ENCODE data around the gene CPXM2.

CPXM2 gene

DNA sequence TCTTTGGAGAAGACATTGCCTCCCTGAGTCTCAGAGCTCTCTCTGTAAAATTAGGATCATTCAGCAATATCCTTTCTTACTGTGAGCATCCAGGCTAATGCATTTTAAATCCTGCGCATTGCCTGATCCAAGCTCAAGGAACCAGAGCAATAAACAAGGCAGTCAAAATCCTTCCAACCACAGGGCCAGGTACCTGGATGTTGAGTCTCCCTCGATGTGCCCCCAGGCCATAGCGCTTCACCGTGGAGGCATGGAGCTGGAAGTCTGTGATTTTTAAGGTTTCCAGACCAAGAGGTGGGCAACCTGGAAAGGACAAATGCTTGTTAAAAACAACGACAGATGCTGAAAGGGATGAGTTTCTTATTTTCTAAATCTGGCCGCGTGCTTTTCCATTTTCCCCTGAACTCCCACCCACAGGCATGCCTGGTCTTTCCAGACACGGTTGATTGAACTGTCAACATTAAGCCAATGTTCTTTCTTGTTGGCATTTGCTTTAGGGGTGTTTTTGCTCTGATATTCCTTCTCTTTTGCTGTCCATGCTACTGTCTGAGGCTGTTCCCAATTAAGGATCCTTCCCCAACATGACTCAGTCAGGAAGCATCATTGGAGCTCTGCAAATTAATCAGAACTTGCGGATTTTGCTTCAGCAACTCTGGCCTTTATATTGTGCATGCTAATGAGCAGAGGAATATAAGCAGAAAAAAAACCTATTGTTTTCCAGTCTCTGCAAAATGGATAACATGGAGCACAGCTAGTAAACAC lies 29.0 kb downstream of the CPXM2 start:
- no peaks in the 10 kb centered on the region for H3K4me1 ChIP-seq
- TF ChIP-seq, protein P1, sequence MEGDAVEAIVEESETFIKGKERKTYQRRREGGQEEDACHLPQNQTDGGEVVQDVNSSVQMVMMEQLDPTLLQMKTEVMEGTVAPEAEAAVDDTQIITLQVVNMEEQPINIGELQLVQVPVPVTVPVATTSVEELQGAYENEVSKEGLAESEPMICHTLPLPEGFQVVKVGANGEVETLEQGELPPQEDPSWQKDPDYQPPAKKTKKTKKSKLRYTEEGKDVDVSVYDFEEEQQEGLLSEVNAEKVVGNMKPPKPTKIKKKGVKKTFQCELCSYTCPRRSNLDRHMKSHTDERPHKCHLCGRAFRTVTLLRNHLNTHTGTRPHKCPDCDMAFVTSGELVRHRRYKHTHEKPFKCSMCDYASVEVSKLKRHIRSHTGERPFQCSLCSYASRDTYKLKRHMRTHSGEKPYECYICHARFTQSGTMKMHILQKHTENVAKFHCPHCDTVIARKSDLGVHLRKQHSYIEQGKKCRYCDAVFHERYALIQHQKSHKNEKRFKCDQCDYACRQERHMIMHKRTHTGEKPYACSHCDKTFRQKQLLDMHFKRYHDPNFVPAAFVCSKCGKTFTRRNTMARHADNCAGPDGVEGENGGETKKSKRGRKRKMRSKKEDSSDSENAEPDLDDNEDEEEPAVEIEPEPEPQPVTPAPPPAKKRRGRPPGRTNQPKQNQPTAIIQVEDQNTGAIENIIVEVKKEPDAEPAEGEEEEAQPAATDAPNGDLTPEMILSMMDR (IDR thresholded peaks at IDR 0.05) = no peak
- H3K36me3 ChIP-seq (ENCODE audit: control insufficient read depth, insufficient read depth, low read length) = no peaks in the 10 kb centered on the region
- no peak overlapping the region for H2AFZ ChIP-seq
- H3K4me3 ChIP-seq (ENCODE audit: low read depth, low read length) = no peak overlapping the region
- H3K4me2 ChIP-seq (ENCODE audit: low read length) = no peak overlapping the region
- H3K9me3 ChIP-seq (ENCODE audit: control insufficient read depth, low read length) = no peaks in the 10 kb centered on the region
- H3K27me3 ChIP-seq (ENCODE audit: control insufficient read depth, insufficient read depth, low read length) = no peaks in the 10 kb centered on the region
- H3K27ac ChIP-seq = no peak overlapping the region
- H3K9ac ChIP-seq = no peak overlapping the region
- no peaks in the 10 kb centered on the region for H3K79me2 ChIP-seq

DNA sequence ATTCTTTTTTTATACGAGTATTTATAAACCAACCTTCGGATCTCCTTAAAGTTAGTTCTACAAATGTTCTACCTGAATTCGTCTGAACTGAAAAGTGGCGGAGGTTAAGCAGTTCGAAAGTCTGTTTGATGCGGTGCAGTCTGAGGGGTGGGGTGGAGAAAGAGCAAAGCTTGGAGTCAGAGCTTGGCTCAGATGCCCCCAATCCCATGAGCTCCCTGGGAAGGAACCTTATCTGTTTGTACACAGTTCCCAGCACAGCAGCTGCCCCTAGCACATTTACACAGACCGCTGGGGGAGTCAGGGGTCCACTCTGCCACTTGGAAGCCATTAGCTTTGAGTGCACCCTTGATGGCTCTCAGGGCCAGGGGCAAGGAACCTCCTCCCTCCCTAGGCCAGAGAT lies 30.8 kb downstream of the CPXM2 start:
- Histone ChIP-seq H2AFZ (no peak overlapping the region), H3K9me3 (ENCODE audit: control insufficient read depth, low read length) (no peaks in the 10 kb centered on the region), H3K79me2 (no peaks in the 10 kb centered on the region), H3K9ac (no peak overlapping the region), H3K4me1 (no peaks in the 10 kb centered on the region), H3K4me3 (ENCODE audit: low read depth, low read length) (no peak overlapping the region), H3K36me3 (ENCODE audit: control insufficient read depth, insufficient read depth, low read length) (no peaks in the 10 kb centered on the region), H3K4me2 (ENCODE audit: low read length) (no peak overlapping the region), H3K27me3 (ENCODE audit: control insufficient read depth, insufficient read depth, low read length) (no peaks in the 10 kb centered on the region), H3K27ac (no peak overlapping the region)
- TF ChIP-seq, protein P1 (IDR thresholded peaks at IDR 0.05) = no peak

DNA sequence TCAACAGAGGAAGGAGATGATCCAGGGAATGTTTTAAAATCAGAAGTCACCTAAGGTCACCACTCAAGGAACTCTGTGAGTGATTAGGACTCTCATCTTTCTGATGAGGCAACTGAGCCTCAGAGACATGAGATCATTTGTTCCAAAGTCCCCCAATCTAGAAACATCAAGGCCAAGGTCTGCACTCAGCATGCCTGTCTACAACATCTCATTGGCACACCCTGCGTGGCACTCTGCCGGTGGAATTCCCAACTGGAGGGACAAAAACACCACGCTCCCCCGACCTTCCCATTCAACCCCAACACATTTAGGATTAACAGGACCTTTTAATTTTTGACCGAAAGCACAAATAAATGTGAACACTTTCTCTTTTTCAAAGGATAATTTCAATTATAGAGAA lies 31.4 kb downstream of the CPXM2 start:
- Histone ChIP-seq H3K27me3 (ENCODE audit: control insufficient read depth, insufficient read depth, low read length) (no peaks in the 10 kb centered on the region), H3K79me2 (no peaks in the 10 kb centered on the region), H3K9ac (no peak overlapping the region), H3K36me3 (ENCODE audit: control insufficient read depth, insufficient read depth, low read length) (no peaks in the 10 kb centered on the region), H3K27ac (no peak overlapping the region), H2AFZ (no peak overlapping the region), H3K9me3 (ENCODE audit: control insufficient read depth, low read length) (no peaks in the 10 kb centered on the region), H3K4me3 (ENCODE audit: low read depth, low read length) (no peak overlapping the region), H3K4me1 (no peaks in the 10 kb centered on the region), H3K4me2 (ENCODE audit: low read length) (no peak overlapping the region)
- TF ChIP-seq, protein P1 (IDR thresholded peaks at IDR 0.05) = no peak

DNA sequence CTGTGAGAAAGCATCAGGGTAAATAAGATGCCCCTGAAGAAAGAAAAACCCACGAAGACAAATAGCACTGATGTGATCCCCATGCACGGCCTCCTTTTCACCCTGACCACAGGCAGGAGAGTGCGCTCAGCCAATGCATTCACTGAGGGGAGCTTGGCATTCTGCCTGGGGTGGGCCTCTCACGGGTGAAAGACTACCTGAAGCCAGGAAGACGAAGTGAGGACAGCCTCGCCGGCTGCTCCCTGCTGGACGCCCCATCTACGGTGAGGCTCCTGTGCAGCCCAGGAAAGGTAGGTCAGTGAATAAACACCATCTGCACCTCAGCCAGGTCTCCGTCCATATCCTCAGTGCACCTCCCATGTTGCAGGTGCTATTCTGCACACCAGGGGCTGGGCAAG lies 32.0 kb downstream of the CPXM2 start:
- no peaks in the 10 kb centered on the region for H3K36me3 ChIP-seq (ENCODE audit: control insufficient read depth, insufficient read depth, low read length)
- H3K9me3 ChIP-seq (ENCODE audit: control insufficient read depth, low read length) = no peaks in the 10 kb centered on the region
- no peak overlapping the region for H3K4me3 ChIP-seq (ENCODE audit: low read depth, low read length)
- no peak overlapping the region for H3K4me2 ChIP-seq (ENCODE audit: low read length)
- H3K27me3 ChIP-seq (ENCODE audit: control insufficient read depth, insufficient read depth, low read length) = no peaks in the 10 kb centered on the region
- H2AFZ ChIP-seq = no peak overlapping the region
- no peaks in the 10 kb centered on the region for H3K79me2 ChIP-seq
- TF ChIP-seq, protein P1 (IDR thresholded peaks at IDR 0.05) = no peak
- no peaks in the 10 kb centered on the region for H3K4me1 ChIP-seq
- no peak overlapping the region for H3K27ac ChIP-seq
- H3K9ac ChIP-seq = no peak overlapping the region

All from parathyroid adenoma (tissue), 2 donors.